ENCODE results near the gene SOX5.

GRCh38 chr12:23662966-23663365, 286.5 kb downstream of the SOX5 start:
- TF ChIP-seq CTCF (IDR thresholded peaks at IDR 0.05), result no peak
- TF ChIP-seq POLR2A (IDR thresholded peaks at IDR 0.05), result no peak

Data from right lobe of liver (tissue), 4 donors.